GM21619 (cell line): ENCODE results near the gene SSBP3.

ENCODE experiments used
- ATAC-seq: cut with Tn5 transposase; IDR thresholded peaks from one replicate; pipeline ENCODE4 v1.9.1; 2021; ENCODE audit not compliant: unreplicated experiment

SSBP3 gene

DNA sequence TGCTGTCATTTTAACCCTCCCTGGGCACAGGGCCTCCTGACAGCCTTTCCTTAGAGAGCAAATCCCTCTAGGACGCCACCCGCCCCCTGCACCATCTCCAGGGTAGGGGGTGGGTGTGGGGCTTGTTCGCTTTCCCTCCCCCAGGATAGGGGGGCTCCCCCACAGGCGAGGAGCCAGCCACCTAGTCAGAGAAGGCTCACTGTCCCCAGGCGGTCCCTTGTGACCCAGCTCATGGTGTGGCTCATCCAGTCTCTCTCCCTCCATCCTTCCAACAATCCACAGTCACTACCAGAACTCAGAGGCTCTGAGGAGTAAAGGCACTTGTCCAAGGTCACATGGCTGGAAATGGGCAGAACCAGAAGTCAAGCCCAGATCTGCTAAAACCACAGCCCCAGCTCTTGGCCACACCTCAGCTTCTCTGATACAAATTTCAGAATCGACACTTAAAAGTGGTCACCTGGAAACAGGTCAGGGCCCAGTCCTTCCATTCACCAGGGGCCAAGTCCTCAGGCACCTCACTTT, 116.4 kb downstream of the SSBP3 start:
- no peak for ATAC-seq

DNA sequence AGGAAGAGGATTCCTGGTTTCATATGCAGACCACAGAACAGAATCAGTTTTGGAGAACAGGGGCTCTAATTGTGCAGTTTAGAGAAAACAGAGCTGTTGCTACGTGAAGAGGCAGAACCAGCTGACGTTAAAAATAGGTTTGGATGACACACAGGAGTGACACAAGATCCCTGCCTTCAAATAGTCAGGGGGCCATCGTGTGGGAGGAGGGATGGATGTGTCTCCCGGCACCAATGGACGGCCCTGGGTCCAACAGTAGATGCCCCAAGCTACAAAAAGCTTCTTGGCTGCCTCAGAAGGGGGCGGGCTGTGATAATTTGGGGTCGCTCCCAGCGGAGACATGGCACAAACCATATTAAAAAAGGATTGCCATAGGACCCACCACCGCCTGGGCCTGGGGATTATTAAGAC, 118.4 kb downstream of the SSBP3 start:
- no peak for ATAC-seq

DNA sequence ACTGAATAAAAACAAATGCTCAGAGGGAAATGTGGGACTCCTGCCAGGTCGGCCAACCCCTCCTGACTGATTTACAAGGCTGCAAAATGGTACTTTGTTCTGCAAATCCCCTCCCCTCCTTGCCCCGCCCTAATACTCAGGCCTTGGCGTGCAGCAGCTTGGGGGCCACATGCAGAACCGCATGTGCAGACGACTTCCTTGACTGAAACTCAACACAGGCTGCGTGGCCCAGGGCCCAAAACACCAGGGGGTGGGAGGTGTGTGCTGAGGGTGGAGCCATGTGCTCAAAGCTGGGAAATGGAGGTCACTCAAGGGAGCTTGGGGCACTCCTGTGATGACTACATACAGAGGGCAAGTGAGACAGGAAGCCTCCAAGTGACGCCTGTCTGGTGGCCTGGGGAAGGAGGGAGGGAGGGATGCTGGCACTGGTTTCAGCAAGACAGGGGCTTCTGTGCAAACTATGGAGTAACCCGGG, 119.0 kb downstream of the SSBP3 start:
- ATAC-seq, result peak; percentile 60

DNA sequence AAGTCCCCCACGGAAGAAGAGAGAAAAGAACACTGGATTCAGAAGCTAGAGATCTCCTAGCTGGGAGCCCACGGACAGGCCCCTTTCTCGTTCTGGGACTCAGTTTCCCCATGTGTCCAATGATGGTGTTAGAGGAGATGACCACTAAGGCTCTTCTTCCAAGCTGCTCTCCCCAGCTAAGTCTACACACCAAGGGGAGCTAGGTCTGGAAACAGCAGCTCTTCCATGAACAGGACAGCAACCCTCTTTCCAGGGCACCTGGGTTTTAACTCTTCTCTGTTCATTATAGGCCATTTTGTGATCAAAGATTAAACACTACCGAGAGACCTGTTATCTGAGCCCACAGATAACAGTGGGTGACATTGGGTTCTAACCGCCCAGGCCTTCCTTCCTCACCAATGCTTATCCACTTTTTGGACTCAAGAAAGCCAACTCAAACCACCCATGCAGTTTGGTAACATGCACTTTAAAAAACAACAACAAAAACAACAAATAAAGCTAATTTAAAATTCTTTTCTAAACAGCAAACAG, 120.3 kb downstream of the SSBP3 start:
- ATAC-seq, result no peak

DNA sequence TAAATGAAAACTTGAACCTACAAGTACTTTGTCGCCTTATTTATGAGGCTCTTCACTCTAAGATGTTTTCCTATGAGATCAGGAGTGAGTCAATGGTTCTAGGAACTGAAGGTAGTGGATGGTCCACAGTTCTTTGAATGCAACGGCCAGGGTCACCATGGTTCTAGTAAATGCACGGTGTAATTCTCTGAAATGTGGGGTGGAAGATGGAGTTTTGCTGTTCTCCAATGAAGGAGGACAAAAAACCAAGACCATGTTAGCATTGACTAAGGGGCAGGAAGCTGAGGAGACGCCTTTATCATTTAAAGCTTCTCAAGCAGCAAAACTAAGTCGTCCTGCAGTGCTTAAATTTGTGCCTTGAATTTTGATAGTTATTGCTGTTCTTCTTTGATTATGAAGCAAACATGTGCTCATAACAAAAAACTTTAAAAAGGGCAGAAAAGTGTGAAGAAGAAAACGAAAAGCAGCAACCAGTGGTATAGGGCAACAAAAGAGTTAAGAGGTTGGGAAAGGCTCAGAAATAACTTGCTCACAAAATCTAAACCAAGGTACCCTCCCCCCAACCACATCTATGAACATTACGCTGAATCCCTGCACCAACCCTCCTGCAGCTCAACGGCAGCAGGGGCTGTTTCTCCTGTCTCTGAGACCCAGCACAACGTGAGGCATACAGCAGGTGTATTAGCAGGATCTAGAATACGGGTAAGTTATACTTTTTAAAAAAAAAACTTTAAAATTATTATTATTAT, 121.2 kb downstream of the SSBP3 start:
- ATAC-seq, result no peak

DNA sequence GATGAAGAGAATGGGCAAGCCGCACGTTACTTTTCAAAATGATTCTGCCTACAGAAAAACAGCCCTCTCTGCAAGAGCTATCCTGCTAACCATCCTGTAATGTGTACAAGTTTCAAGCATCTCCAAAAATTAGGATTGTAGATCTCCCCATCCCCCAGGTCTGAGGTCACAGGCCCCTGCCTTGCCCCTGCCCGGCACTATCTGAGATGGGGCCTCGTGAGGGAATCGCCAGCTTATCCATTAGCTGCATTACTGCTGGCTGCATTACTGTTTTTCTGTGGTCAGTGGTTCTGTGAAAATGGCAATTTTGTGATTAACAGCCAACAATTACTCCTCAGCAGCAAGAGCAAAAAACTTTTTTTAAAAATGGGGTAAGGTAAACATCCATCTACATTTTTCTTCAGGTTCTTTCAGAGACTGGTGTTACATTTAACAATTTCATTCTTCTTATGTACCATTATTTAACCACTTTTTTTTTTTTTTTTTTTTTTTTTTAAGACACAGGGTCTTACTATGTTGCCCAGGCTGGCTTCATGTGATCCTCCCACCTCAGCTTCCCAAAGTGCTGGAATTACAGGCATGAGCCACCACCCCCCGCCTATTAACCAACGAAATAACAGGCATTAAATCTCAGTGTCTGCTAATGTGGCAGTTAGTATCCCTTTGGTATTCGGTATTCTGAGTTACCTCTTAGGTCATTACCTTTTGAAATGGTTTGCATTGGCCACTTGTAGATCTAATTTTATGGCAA, 122.4 kb downstream of the SSBP3 start:
- ATAC-seq, result no peak

DNA sequence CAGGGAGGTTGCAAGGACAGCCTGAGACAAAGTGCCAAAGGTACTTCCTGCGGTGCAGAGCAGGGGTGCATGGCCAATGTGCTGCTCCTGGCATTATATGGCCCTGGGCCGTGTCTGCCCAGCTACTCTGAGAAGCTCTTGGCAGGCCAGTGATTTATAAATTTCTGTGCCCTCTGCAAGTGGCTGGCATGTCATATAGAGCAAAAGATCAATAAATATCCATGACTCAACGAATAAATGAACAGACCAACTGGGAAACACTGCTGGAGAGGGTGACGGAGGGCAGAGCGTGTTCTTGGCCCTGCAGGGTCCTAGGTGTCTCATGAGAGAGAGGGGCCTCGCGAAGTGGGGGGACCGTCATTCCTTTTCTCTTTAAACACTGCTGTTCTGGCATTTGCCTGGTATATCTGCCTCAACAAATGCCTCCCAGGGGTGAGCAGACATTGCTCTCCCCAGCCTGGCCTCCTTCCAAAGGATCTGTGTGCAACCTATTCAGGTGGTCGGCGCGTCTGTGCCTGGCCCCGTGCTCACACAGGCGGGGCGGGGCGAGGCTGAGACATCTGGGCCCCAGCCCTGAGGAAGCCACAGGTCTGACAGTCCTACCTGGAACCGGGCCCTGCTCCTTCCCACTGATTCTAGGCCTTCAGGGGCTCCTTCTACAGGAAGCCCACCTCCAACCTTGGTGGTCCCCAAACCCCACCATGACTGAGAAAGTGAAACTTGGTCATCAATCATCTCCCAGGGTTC, 123.9 kb downstream of the SSBP3 start:
- no peak for ATAC-seq

DNA sequence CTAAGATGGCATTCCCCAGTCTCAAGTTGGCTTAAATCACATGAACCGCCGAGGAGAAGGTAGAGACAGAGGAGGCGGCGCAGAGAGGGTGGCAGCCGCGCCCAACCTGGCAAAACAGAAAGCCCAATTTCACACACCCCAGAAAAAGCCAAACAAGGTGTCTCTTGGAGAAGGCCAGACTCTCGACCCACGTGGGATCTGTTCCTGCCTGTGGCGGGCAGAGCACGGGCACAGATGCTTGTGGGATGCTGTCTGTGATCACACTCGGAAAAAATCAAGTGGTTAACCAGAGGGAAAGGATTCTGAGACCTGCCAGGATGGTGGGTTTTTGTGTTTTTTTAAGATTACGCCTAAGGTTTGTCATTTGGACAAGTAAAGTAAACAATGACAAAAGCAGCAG, 125.5 kb downstream of the SSBP3 start:
- no peak for ATAC-seq

DNA sequence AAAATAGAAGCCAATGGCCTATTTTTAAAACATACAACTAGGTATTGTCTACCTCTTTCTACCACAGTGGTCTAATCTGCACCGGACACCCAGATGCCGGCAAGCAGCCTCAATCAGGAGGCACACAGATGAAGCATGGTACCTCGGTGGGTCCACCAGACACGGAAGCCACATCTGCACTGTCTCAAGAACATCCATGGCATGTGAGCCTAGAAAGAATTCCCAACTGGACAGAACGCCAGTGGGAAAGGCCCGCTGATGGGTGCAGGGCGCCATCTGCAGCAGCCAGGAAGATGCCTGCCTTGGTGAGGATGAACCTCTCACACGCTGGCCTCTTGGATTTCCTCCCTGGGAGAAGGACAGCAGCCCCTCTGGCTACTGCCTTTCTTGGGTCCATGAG, 126.7 kb downstream of the SSBP3 start:
- ATAC-seq, result no peak

DNA sequence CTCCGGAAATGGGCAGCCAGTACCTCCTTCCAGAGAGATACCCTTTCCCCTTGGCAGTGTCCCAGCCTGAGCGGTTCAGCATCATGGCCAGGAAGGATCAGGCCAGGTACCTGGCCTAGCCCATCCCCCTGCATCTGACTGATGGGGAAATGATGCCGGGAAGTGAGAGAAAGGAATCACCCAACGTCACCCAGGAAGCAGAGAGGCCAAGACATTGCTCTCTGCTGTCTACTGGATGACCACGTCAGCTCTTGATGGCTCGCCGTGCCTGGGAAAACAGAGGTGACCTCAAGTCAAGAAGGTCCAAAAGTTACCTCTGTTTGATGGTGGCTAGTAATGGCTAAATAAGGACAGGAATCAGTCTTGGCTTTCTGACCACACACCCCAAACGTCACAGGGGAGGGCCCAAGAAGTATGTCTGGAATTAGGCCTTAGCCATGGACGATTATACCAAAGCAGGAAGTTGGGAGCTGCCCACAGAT, 127.2 kb downstream of the SSBP3 start:
- ATAC-seq, result no peak

DNA sequence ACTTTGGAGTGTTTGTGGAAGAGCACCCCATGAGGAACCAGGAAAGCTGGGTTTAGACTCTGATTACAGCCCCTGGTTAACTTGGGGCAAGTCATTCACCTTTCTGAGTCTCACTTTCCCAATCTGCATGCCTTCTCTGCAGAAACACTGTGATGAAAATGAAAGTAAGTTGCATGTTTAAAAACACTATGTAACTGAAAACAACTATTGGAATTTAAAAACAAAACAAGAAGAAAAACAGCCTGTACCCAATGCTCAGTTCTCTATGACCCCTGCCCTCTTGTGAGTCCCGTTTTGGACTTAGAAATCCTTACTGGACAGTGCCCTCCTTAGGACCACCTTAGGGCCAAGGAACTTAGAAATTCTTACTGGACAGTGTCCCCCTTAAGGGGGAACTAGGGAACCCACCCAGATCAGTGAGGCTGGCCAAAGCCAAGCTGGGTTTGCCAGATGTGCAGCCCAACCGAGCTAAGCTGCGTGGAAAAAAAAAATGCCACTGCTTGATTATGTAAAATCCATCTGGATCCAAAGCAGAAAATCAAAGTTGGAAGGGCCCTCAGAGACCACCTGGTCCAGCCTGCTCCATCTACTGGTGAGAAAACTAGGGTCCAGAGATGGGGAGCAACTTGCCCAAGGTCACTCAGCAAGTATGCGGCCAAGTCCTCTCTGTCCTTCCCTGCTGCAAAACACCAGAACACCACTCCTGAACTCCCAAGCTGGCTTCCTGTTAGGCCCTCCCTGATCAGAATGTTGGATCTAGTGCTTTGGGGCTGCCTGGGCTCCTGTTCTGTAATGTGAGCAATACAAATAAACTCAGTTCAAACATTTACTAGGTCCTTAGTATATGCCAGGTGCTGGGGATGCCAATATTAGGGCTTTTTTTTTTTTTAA, 128.5 kb downstream of the SSBP3 start:
- peak; percentile 41 for ATAC-seq

DNA sequence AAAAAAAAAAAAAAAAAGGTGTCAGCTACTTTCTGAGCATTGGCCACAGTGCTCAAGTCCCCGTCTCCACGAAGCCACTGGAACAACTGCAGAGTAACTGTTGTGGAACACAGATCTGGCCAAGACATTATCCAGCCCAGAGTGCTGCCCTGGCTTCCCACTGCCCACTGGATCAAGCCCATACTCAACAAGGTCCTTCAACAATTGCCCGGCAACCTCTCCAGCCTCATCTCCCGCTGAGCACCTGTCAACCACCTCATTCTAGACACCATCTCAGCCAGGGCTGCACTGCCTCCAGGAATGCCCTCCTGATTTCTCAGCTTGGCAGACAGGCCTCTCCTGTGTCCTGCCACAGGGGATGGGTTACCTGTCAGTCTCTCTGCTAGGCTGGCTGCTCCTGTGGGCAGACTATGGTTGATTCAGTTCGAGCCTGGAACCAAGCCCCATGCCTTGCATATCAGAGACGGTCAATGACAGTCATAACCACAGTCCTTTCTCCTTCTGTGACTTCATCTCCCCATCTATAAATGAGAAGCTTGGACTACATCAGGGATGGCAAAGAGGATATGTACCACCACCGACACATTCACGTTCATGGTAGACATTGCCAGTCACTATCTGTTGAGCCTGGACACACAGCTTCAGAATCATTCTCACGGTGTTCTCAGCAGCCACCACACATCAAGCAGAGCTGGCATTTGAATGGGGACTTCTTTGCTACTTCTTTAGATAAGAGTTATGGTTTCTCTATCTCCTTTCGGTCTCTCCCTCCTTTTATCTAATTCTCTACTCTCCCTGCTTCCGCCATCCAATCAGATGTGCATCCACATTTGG, 129.4 kb downstream of the SSBP3 start:
- no peak for ATAC-seq

DNA sequence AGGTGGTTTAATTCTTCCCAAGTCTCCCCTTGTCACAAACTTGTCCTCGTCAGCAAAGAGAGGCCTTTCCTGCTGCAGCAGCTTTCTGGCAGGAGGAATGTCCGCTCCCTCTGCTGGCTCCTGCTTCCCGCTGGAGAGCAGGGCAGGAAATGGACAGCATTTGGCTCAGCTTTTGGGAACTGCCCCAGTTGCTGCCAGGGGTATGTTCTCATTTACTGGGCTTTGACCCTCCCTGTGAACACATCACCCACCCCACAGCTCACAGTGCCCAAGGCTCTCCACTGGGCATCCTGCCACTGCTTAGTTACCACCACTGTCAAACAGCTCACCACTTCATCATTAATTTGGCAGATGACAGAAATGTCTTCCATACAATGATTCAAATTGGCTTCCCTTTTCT, 130.8 kb downstream of the SSBP3 start:
- ATAC-seq, result no peak

DNA sequence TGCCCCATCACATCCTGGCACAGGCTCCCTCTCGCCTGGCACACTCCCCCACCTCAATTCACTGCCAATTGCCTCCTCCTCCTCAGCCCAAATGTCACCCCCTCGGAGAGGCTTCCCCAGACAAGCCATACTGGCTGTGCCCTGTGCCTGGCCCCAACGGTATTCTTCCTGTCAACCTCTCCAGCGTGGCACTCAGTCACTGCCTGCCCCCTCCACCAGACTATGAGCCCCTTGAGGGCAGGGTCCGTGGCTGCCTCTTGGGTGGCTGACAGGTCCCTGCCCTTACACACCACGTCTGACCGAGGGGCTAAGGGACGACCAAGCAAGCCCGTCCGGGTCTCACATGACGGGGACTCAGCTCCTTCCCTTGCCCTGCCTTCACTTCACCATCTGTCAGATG, 131.3 kb downstream of the SSBP3 start:
- ATAC-seq, result no peak

DNA sequence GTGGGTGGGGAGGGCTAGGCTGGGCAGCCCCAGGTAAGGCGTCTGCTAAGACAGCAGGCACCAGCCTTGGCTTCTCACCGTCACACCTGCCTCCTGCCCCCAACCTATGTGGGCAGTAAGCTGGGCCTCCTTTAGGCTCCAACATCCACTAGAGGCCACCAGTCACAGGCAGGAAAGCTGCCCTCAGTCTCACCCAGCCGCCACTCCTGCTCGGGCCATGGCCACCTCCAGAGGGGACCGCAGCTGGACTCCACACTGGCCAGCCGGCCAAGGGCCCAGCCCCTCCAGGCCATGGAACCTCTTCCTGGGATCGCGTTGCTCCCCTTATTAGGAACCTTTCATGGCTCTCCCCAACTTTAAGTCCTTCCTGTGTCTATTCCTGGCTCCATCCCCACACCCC, 131.7 kb downstream of the SSBP3 start:
- ATAC-seq, result no peak

DNA sequence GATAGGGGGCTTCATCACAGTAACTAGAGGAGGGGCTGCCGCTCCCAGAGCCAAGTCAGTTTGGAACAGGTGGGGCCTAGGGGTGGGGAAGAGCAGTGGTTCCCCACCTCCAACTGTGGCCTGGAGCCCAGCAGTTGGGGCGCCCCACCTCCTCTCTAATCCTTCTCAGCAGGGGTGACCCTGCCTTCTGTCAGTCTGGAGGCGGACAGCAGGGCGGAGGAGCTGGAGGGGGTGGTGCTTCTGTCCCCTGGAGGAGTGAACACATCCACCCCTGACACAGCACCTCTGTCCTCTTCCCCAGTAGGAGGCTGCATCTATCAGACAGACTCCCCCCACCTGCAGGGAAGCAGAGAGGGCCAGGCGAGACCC, 132.4 kb downstream of the SSBP3 start:
- no peak for ATAC-seq

DNA sequence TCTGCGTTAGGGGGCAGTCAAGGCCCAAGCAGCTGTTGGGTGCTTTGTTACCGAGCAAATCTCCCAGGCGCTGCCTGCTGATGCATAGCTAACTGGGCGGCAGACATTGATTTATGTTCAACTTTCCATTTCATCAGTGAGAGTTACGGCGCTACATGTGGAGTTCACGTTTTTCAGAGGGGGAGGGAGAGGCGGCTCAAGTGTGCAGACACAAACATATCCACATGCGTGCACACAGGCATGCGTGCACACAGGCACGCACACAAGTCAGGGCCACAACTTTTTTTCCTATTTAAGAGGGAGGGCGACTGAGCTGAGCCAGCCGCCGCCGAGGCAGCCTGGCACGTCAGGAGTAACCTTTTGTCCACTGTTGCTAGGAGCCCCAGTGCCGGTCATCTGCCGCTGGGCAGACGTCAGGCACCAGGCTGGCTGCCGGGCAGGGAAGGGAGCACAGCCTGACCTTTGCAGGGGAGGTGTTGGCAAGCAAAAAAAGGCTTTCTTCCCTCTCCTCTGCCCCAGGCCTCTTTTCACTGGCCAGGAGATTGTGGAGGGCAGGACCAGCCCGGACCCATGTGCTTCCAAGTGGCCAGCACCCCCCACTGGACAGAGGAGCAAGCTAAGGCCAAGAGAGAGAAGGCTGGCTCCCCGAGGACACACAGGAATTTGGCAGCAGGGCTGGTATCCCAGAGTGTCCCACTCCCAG, 133.0 kb downstream of the SSBP3 start:
- no peak for ATAC-seq

DNA sequence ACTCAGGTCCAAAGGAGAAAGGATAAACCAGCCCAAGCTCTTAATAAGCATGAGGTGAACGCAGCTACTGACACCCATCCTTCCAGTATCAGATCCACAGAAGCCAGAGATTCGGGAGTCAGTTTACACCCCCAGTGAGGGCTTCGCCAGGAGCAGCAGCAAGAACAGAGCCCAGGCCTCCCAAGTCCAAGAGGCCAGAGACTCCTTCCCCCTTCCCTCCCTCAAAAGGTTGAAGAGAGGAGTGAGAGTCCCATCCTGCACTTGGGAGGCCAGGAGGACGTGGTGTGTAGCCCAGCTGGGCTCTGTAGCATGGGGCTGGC, 133.5 kb downstream of the SSBP3 start:
- no peak for ATAC-seq

DNA sequence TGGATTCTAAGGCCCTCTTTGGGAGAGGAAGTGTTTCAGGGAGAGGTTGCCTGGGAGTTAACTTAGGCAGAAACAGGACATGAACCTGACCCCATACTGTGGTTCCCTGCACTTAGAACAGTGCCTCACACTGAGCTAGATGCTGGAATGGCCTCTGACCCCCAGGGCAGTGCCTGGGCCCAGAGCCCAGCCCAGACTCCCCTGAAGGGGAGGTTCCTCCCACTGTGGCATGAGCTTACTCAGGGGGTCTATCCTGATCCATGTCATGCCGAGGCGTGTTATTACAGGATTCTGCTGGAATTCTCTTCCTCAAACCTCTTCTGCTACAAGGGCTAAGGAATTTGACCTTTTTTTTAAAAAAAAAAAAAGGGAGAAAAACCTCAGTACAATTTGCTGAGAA, 134.1 kb downstream of the SSBP3 start:
- no peak for ATAC-seq
